H1 (cell line): ENCODE results near the gene OTUB1.

Source experiments
- CEBPB ChIP-seq: IDR thresholded peaks from 2 replicates; pipeline ENCODE4 v1.6.1; 2012; ENCODE audit warnings: low read depth, low read length
- CHD1 ChIP-seq: IDR thresholded peaks from 2 replicates; pipeline ENCODE4 v1.6.1; 2012; ENCODE audit warnings: low read depth, low read length, improper control_type of control experiment
- CTCF ChIP-seq, 3 experiments: IDR thresholded peaks; 1 replicate in 2 of 3; 2 replicates in 1 of 3; pipeline versions ENCODE4 v1.5.1 to v1.6.1; 2011; ENCODE audit warnings: low read length in 3 of 3, mild to moderate bottlenecking in 3 of 3, inconsistent platforms in 2 of 3, low read depth in 1 of 3, moderate library complexity in 1 of 3; ENCODE audit not compliant: insufficient read depth in 1 of 3; ENCODE audit errors: control extremely low read depth in 1 of 3
- EP300 ChIP-seq, 2 experiments: IDR thresholded peaks; 1 replicate in 1 of 2; 2 replicates in 1 of 2; pipeline ENCODE4 v1.6.1; 2011 to 2012; ENCODE audit warnings: low read depth in 2 of 2, low read length in 2 of 2, mild to moderate bottlenecking in 2 of 2, borderline replicate concordance in 1 of 2, inconsistent platforms in 1 of 2, moderate library complexity in 1 of 2
- MAFK ChIP-seq: IDR thresholded peaks from 2 replicates; pipeline ENCODE4 v1.6.1; 2012; ENCODE audit warnings: low read depth, mild to moderate bottlenecking, improper control_type of control experiment, low read length
- NRF1 ChIP-seq: IDR thresholded peaks from 2 replicates; pipeline ENCODE4 v1.6.1; 2011; ENCODE audit warnings: mild to moderate bottlenecking, low read depth, low read length, improper control_type of control experiment
- POLR2A ChIP-seq, 2 experiments: IDR thresholded peaks; 1 replicate in 1 of 2; 2 replicates in 1 of 2; pipeline ENCODE4 v1.6.1; 2011; ENCODE audit warnings: low read depth in 2 of 2, low read length in 2 of 2, mild to moderate bottlenecking in 2 of 2; ENCODE audit errors: control extremely low read depth in 1 of 2
- POLR2AphosphoS5 ChIP-seq: IDR thresholded peaks from 2 replicates; pipeline ENCODE4 v1.6.1; 2011; ENCODE audit warnings: low read depth, low read length
- SUZ12 ChIP-seq: fragments of 200-600 bp; sonication (generic); IDR thresholded peaks from 2 replicates; pipeline ENCODE4 v1.6.1; 2012; ENCODE audit warnings: mild to moderate bottlenecking, inconsistent platforms, low read length, moderate library complexity, mixed read lengths
- TAF1 ChIP-seq: IDR thresholded peaks from 2 replicates; pipeline ENCODE4 v1.6.1; 2011; ENCODE audit warnings: mild to moderate bottlenecking, low read depth, low read length

- no peak for TF ChIP-seq SUZ12
- TF ChIP-seq NRF1: no peak
- no peak for TF ChIP-seq MAFK
- TF ChIP-seq POLR2AphosphoS5: no peak
- no peak for TF ChIP-seq POLR2A (IDR thresholded peaks at IDR 0.05; ENCODE audit: control extremely low read depth in 1 of 2, low read depth in 2 of 2, low read length in 2 of 2)
- no peak for TF ChIP-seq CHD1
- TF ChIP-seq EP300 (IDR thresholded peaks at IDR 0.05; ENCODE audit: borderline replicate concordance in 1 of 2, low read depth in 2 of 2, low read length in 2 of 2): no peak
- no peak for TF ChIP-seq CTCF (IDR thresholded peaks at IDR 0.05; ENCODE audit: control extremely low read depth in 1 of 3, insufficient read depth in 1 of 3, low read depth in 1 of 3, low read length in 3 of 3)
- TF ChIP-seq CEBPB: no peak
- no peak for TF ChIP-seq TAF1
These were observed 31.6 kb downstream of the OTUB1 start for GRCh38 chr11:64017945-64018224.
